Spleen (tissue), 11 donors: ENCODE measurements around the gene SNX13. TPM values are rescaled to one million over a fixed set of nuclear protein-coding genes. Genes with fewer than 3 reads are reported as not detected.

Experiments
- DNase-seq: peaks from one replicate; pipeline ENCODE4 v3.0.0-alpha.2; 2020
- H3K27ac ChIP-seq, 8 donors: fragments of 200-600 bp; sonication (generic) in 7 of 8; 1 replicate in 4 of 8; 2 replicates in 4 of 8; pipeline versions ENCODE4 v1.5.0 to v1.8.0; 2016 to 2021; ENCODE audit warnings: inconsistent platforms in 4 of 8, mild to moderate bottlenecking in 4 of 8, moderate library complexity in 1 of 8
- H3K27me3 ChIP-seq, 7 donors: fragments of 200-600 bp; sonication (generic) in 6 of 7; replicated peaks in 1 of 7; 1 replicate in 4 of 7; 2 replicates in 3 of 7; pipeline versions ENCODE4 v1.5.0 to v1.8.0; 2016 to 2021; ENCODE audit warnings: inconsistent platforms in 3 of 7, mild to moderate bottlenecking in 1 of 7
- H3K36me3 ChIP-seq, 6 donors: fragments of 200-600 bp; sonication (generic) in 5 of 6; 1 replicate in 4 of 6; 2 replicates in 2 of 6; pipeline versions ENCODE4 v1.5.0 to v1.8.0; 2016 to 2021; ENCODE audit warnings: inconsistent platforms in 2 of 6
- H3K4me1 ChIP-seq, 6 donors: fragments of 200-600 bp; sonication (generic) in 5 of 6; 1 replicate in 3 of 6; 2 replicates in 3 of 6; pipeline versions ENCODE4 v1.5.0 to v1.8.0; 2016 to 2021; ENCODE audit warnings: inconsistent platforms in 3 of 6
- H3K4me3 ChIP-seq, 8 donors: fragments of 200-600 bp; sonication (generic) in 7 of 8; 1 replicate in 4 of 8; 2 replicates in 4 of 8; pipeline versions ENCODE4 v1.5.0 to v1.8.0; 2016 to 2021; ENCODE audit warnings: inconsistent platforms in 4 of 8, mild to moderate bottlenecking in 4 of 8, moderate library complexity in 2 of 8
- H3K9me3 ChIP-seq, 8 donors: fragments of 200-600 bp; sonication (generic) in 7 of 8; 1 replicate in 4 of 8; 2 replicates in 4 of 8; pipeline versions ENCODE4 v1.5.0 to v1.8.0; 2016 to 2021; ENCODE audit warnings: inconsistent platforms in 4 of 8
- POLR2A ChIP-seq, 3 donors: fragments of 450-650 bp; IDR thresholded peaks; one replicate each; pipeline ENCODE4 v1.5.1; 2017; ENCODE audit warnings: antibody characterized with exemption in 3 of 3, mild to moderate bottlenecking in 1 of 3
- POLR2AphosphoS5 ChIP-seq, 3 donors: sonication (generic); formaldehyde crosslinking; IDR thresholded peaks; one replicate each; pipeline ENCODE4 v1.5.1; 2017; ENCODE audit warnings: antibody characterized with exemption in 3 of 3
- WGBS, 5 donors: extraction: QIAGEN DNeasy Blood & Tissue Kit in 3 of 5; methylation state at CpG; one replicate each; pipeline versions ENCODE4 v1.1.5 to v1.1.7; 2013 to 2018; 5-methylcytosine and 5-hydroxymethylcytosine counted together
- intact Hi-C: fragments of 100-400 bp; cut with DNase I; formaldehyde crosslinking; loops from one replicate; pipeline ENCODE4 v1.15.0; 2023; ENCODE audit warnings: low total_unique reads
- polyA plus RNA-seq, 3 donors: library from polyadenylated mRNA; stranded (reverse); fragments of 200-250 nt; gene quantifications; one replicate each; pipeline ENCODE4 v1.2.1, GENCODE V29; 2013
- total RNA-seq, 7 donors: library from RNA; depleted of rRNA in 3 of 7; stranded (reverse); fragments of >200 nt in 3 of 7; fragmentation: NEBNext Ultra II Directional in 4 of 7; extraction: Animal tissue kit (Norgen Biotek cat#: 25700) in 4 of 7; gene quantifications; one replicate each; pipeline versions ENCODE4 v1.1.0 to v1.2.1, GENCODE V29; 2016 to 2021
- TF ChIP-seq, protein P1 (sequence below), 11 experiments: fragments of 200-600 bp in 7 of 11; fragments of 450-650 bp in 4 of 11; sonication (generic) in 4 of 11; IDR thresholded peaks in 8 of 11; conservative IDR thresholded peaks in 3 of 11; 1 replicate in 7 of 11; 2 replicates in 4 of 11; pipeline versions ENCODE4 v1.4.0 to v1.8.0; 2016 to 2021; ENCODE audit warnings: antibody characterized with exemption in 11 of 11, inconsistent platforms in 4 of 11, mild to moderate bottlenecking in 1 of 11
- donor health status: healthy with polysubstance abuse.
- donor health status: DM: no; HTN: no; CAD: no; lungs with moderate emphysema.
- donor health status: DM: no; HTN: no; CAD: no.
- donor health status: Bipolar disorder and iron deficiency.
- donor health status: healthy.
- donor health status: DM: no; HTN: no; CAD: no.
- donor health status: DM: yes; HTN: yes; CAD: no.

The SNX13 gene
- total and polyA plus RNA-seq, 10 donors, result 5.7 to 79.8 (median 55.8) TPM

DNA sequence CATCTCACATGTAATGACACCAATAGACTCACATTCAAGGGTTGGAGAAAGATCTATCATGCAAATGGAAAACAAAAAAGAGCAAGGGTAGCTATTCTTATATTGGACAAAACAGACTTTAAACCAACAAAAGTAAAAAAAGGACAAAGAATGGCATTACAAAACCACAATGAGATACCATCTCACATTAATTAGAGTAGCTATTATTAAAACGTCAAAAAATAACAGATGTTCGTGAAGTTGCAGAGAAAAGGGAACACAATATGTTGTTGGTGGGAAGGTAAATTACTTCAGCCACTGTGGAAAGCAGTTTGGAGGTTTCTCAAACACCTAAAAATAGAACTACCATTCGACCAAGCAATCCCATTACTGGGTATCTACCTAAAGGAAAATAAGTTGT lies 197.0 kb downstream of the SNX13 start:
- Histone ChIP-seq H3K36me3 (no peaks in the 10 kb centered on the region), H3K27ac (no peak overlapping the region), H3K9me3 (no peaks in the 10 kb centered on the region), H3K4me3 (no peak overlapping the region), H3K27me3 (no peaks in the 10 kb centered on the region), H3K4me1 (no peaks in the 10 kb centered on the region)
- intact Hi-C loops, result no loop called here
- no peak for TF ChIP-seq POLR2A (IDR thresholded peaks at IDR 0.05)
- TF ChIP-seq, protein P1, sequence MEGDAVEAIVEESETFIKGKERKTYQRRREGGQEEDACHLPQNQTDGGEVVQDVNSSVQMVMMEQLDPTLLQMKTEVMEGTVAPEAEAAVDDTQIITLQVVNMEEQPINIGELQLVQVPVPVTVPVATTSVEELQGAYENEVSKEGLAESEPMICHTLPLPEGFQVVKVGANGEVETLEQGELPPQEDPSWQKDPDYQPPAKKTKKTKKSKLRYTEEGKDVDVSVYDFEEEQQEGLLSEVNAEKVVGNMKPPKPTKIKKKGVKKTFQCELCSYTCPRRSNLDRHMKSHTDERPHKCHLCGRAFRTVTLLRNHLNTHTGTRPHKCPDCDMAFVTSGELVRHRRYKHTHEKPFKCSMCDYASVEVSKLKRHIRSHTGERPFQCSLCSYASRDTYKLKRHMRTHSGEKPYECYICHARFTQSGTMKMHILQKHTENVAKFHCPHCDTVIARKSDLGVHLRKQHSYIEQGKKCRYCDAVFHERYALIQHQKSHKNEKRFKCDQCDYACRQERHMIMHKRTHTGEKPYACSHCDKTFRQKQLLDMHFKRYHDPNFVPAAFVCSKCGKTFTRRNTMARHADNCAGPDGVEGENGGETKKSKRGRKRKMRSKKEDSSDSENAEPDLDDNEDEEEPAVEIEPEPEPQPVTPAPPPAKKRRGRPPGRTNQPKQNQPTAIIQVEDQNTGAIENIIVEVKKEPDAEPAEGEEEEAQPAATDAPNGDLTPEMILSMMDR (IDR thresholded peaks at IDR 0.05 in 8 of 11, conservative IDR thresholded peaks at IDR 0.05 in 3 of 11), result no peak
- no peak for TF ChIP-seq POLR2AphosphoS5 (IDR thresholded peaks at IDR 0.05)
- WGBS, 5 donors, result 29 to 44% (median 37%) methylated on average over 3 of the region's 3 CpGs
- DNase-seq, result no peak

DNA sequence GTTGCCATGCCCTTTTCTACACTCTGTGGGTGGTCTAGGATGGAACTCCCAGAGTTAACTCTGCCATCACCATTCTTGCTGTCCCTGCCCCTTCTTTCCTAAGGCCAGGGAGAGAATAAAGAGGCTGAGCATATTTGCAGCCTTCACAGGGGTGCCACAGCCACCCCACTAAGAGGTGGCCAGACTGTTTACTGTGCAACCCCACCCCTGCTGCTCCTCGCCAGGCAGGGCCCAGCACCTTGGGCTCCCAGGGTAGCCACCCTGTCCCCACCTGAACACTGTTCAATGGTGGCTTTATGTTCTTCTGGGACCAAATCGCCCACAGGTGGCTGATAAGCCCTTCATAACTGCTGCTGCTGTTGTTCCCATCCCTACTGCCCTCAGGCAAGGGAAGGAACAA lies 198.9 kb downstream of the SNX13 start:
- intact Hi-C loops, result no loop called here
- H3K27me3 ChIP-seq, result no peaks in the 10 kb centered on the region
- no peak for DNase-seq
- H3K4me1 ChIP-seq, result no peaks in the 10 kb centered on the region
- no peaks in the 10 kb centered on the region for H3K36me3 ChIP-seq
- 43 to 91% (median 82%) methylated on average over 2 of the region's 2 CpGs for WGBS, 5 donors
- no peak overlapping the region for H3K27ac ChIP-seq
- no peak overlapping the region for H3K4me3 ChIP-seq
- TF ChIP-seq POLR2AphosphoS5 (IDR thresholded peaks at IDR 0.05) (no peak), POLR2A (IDR thresholded peaks at IDR 0.05) (no peak)
- TF ChIP-seq, protein P1 (IDR thresholded peaks at IDR 0.05 in 8 of 11, conservative IDR thresholded peaks at IDR 0.05 in 3 of 11), result no peak
- no peaks in the 10 kb centered on the region for H3K9me3 ChIP-seq

Other genes with a start within 250 kb of the SNX13 start
- gene PRPS1L1, start 87.4 kb upstream of the SNX13 start, total RNA-seq, result not detected
- gene PRPS1L1, start 87.4 kb upstream of the SNX13 start, polyA plus RNA-seq, result not detected